Testis (tissue), 3 donors: ENCODE results near the gene SETD5. TPM values are rescaled to one million over a fixed set of nuclear protein-coding genes. Genes with fewer than 3 reads are reported as not detected.

ENCODE experiments used
- DNase-seq: peaks from one replicate; pipeline ENCODE4 v3.0.0-alpha.2; 2019
- H3K27ac ChIP-seq, 2 donors: fragments of 200-600 bp; sonication (generic); one replicate each; pipeline ENCODE4 v1.5.1; 2019
- H3K27me3 ChIP-seq: fragments of 200-600 bp; sonication (generic); one replicate; pipeline ENCODE4 v1.5.1; 2019
- H3K36me3 ChIP-seq: fragments of 200-600 bp; sonication (generic); one replicate; pipeline ENCODE4 v1.5.1; 2017; ENCODE audit warnings: low read depth; ENCODE audit errors: missing control alignments
- H3K4me1 ChIP-seq: fragments of 200-600 bp; sonication (generic); one replicate; pipeline ENCODE4 v1.5.1; 2019
- H3K4me3 ChIP-seq, 2 donors: fragments of 200-600 bp; sonication (generic); one replicate each; pipeline ENCODE4 v1.5.1; 2017 to 2019
- H3K9me3 ChIP-seq: fragments of 200-600 bp; sonication (generic); one replicate; pipeline ENCODE4 v1.5.1; 2017
- CTCF ChIP-seq, 3 experiments: fragments of 450-650 bp in 2 of 3; fragments of 200-600 bp in 1 of 3; sonication (generic) in 1 of 3; IDR thresholded peaks; one replicate each; pipeline ENCODE4 v1.5.1; 2016 to 2019; ENCODE audit warnings: antibody characterized with exemption in 3 of 3, mild to moderate bottlenecking in 2 of 3, moderate library complexity in 1 of 3
- POLR2A ChIP-seq: fragments of 450-650 bp; IDR thresholded peaks from one replicate; pipeline ENCODE4 v1.6.1; 2017; ENCODE audit warnings: antibody characterized with exemption, mild to moderate bottlenecking, moderate library complexity
- WGBS, 2 donors: methylation state at CpG; one replicate each; pipeline ENCODE4 v1.1.5; 2018; 5-methylcytosine and 5-hydroxymethylcytosine counted together
- intact Hi-C: fragments of 100-400 bp; cut with DNase I; formaldehyde crosslinking; loops from one replicate; pipeline ENCODE4 v1.15.1; 2023; ENCODE audit warnings: low total_unique reads
- polyA plus RNA-seq: library from polyadenylated mRNA; stranded (reverse); fragments of 350-450 nt; fragmentation: Illumina TruSeq; extraction: RNeasy Lipid Tissue Mini Kit (QIAGEN cat#74804); gene quantifications from one replicate; pipeline ENCODE4 v1.2.3, GENCODE V29; 2014; ENCODE audit warnings: low read depth, low replicate concordance; ENCODE audit not compliant: insufficient read depth
- total RNA-seq, 2 donors: library from RNA; depleted of rRNA; stranded (reverse); fragments of >200 nt; gene quantifications; one replicate each; pipeline ENCODE4 v1.2.3, GENCODE V29; 2016

The SETD5 gene
- total and polyA plus RNA-seq, 3 donors from 2014 or later: 70.5 to 168 (median 155) TPM

DNA sequence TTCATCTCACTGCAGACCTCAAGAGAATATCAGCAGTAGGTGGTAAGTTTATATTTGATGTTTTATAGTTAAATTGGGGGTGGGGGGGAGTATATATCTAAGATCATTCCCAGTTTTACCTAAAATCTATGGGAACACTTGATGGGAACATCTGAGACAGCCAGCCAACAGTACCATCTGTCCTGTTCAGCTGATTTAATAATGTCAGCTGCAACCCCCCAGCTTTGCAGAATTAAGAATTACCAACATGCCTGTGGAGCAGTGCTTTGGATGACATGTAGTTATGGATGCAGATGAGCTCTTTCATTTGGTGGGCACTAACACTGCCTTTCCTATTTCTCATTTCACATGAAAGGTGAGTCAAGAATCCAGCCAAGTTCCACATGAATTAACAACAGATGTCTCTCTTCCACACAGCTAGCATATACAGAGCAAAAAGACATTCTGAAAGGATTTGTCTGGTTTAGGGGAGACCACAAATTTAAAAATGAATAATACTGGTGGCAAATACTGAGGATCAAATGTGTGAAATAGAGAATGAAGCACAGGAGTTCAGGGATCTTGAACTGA, 76.2 kb downstream of the SETD5 start:
- no peak for DNase-seq
- Histone ChIP-seq H3K36me3 (peaks cover 3% of the 10 kb centered on the region), H3K4me3 (no peak overlapping the region), H3K4me1 (no peaks in the 10 kb centered on the region), H3K27me3 (no peaks in the 10 kb centered on the region), H3K27ac (no peak overlapping the region), H3K9me3 (no peaks in the 10 kb centered on the region)
- TF ChIP-seq CTCF (IDR thresholded peaks at IDR 0.05) (no peak), POLR2A (no peak)
- intact Hi-C loops: no loop called here

DNA sequence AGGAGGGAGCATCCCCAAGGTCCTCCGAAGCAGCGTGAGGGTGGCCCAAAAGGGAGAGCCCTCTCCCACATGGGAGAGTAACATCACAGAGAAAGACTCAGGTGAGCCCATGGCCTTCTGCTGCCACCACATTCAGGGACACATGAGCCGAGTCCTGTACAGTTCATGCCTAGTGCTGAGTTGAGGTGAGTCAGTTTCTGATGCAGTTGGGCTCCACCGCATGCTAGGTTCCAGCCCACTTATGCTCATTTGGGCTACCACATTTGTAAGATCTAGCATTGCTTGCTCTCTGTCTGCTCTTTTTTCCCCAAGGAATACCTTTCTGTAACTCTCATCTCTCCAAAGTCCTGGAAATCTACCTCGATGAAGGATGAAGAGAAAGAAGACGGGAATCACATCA, 77.1 kb downstream of the SETD5 start:
- Histone ChIP-seq H3K4me3 (no peak overlapping the region), H3K27ac (no peak overlapping the region), H3K9me3 (no peaks in the 10 kb centered on the region), H3K36me3 (peaks cover 3% of the 10 kb centered on the region), H3K4me1 (no peaks in the 10 kb centered on the region), H3K27me3 (no peaks in the 10 kb centered on the region)
- no peak for TF ChIP-seq CTCF (IDR thresholded peaks at IDR 0.05)
- no peak for DNase-seq
- WGBS, 2 donors: 93% methylated on average over 6 of the region's 6 CpGs
- intact Hi-C loops: no loop called here

GRCh38 chr3:9476935-9477334, 79.5 kb downstream of the SETD5 start:
- no peak for DNase-seq
- Histone ChIP-seq H3K36me3 (peaks cover 3% of the 10 kb centered on the region), H3K4me3 (no peak overlapping the region), H3K9me3 (no peaks in the 10 kb centered on the region), H3K4me1 (no peaks in the 10 kb centered on the region), H3K27me3 (no peaks in the 10 kb centered on the region), H3K27ac (no peak overlapping the region)
- intact Hi-C loops: no loop called here
- TF ChIP-seq POLR2A: no peak
- TF ChIP-seq CTCF (IDR thresholded peaks at IDR 0.05): no peak
- 95% methylated on average over 5 of the region's 5 CpGs for WGBS, 2 donors

GRCh38 chr3:9480265-9480664, 82.8 kb downstream of the SETD5 start:
- Histone ChIP-seq H3K4me1 (no peaks in the 10 kb centered on the region), H3K4me3 (no peak overlapping the region), H3K27me3 (no peaks in the 10 kb centered on the region), H3K9me3 (no peaks in the 10 kb centered on the region), H3K27ac (no peak overlapping the region), H3K36me3 (peaks cover 3% of the 10 kb centered on the region)
- intact Hi-C loops: no loop called here
- 77 to 100% methylated on average over 1 of the region's 1 CpG for WGBS, 2 donors
- no peak for TF ChIP-seq CTCF (IDR thresholded peaks at IDR 0.05)
- no peak for TF ChIP-seq POLR2A
- no peak for DNase-seq

DNA sequence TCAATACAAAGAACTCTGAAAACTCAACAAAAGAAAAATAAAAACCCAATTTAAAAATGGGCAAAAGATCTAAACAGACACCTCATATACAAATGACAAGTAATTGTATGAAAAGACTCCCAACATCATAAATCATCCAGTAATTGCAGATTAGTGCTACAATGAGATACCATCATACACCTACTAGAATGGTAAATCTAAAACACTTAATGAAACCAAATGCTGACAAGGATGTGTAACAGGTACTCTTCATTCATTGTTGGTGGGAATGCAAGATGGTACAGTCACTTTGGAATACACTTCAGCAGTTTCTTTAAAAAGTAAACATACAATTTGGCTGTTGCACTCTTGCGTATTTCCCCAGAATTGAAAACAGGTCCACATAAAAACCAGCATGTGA, 87.8 kb downstream of the SETD5 start:
- 92 to 96% methylated on average over 1 of the region's 1 CpG for WGBS, 2 donors
- Histone ChIP-seq H3K27me3 (no peaks in the 10 kb centered on the region), H3K4me1 (no peaks in the 10 kb centered on the region), H3K9me3 (no peaks in the 10 kb centered on the region), H3K36me3 (no peaks in the 10 kb centered on the region), H3K27ac (no peak overlapping the region), H3K4me3 (no peak overlapping the region)
- TF ChIP-seq CTCF (IDR thresholded peaks at IDR 0.05): no peak
- no peak for TF ChIP-seq POLR2A
- DNase-seq: no peak
- intact Hi-C loops: no loop called here
